Peyer's patch (tissue), 4 donors: ENCODE results near the gene RABL2B.
"Not testable (repeated sequence)": the region's sequence is repeated elsewhere in the genome, so short reads cannot be mapped to it uniquely, and the experiment has no call there.

Experiments
- POLR2A ChIP-seq, 2 donors: fragments of 450-650 bp; IDR thresholded peaks; one replicate each; pipeline ENCODE4 v1.5.1; 2017; ENCODE audit warnings: antibody characterized with exemption in 2 of 2, mild to moderate bottlenecking in 2 of 2, moderate library complexity in 2 of 2
- TF ChIP-seq, protein P1 (sequence below), 6 experiments: fragments of 450-650 bp in 4 of 6; fragments of 200-600 bp in 2 of 6; sonication (generic) in 1 of 6; IDR thresholded peaks; one replicate each; pipeline ENCODE4 v1.5.1; 2017 to 2019; ENCODE audit warnings: antibody characterized with exemption in 6 of 6, mild to moderate bottlenecking in 3 of 6, moderate library complexity in 1 of 6

DNA sequence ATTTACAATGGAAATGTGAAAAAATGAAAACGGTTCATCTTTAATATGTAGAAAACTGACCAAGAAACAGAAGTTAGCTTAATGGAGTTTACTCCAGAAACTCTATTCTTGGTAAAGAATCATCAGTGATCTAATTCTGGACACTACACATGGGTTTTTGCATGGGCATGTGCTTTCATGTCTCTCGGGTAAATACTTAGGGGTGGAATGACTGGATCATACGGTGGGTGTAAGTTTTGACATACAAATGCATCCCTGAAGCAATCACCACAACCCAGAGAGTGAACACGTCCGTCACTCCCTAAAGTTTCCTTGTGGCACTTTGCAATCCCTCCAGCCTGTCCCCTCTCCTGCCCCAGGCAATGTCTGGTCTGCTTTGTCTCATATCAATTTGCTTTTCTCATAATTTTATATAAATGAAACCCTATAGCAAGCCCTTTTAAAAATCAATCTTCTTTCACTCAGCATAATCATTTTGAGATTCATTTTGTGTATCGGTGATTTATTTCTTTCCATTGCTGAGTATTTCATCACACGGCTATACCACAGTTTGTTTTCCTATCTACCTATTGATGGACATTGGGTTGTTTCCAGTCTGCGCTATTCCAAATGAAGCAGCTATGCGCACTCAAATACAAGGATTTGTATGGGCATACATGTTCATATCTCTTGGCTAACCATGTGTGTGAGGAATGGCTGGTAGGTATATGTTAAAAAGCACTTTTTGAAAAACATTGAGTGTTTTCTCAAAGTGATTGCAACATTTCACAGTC, 33.9 kb downstream of the RABL2B start:
- TF ChIP-seq, protein P1, sequence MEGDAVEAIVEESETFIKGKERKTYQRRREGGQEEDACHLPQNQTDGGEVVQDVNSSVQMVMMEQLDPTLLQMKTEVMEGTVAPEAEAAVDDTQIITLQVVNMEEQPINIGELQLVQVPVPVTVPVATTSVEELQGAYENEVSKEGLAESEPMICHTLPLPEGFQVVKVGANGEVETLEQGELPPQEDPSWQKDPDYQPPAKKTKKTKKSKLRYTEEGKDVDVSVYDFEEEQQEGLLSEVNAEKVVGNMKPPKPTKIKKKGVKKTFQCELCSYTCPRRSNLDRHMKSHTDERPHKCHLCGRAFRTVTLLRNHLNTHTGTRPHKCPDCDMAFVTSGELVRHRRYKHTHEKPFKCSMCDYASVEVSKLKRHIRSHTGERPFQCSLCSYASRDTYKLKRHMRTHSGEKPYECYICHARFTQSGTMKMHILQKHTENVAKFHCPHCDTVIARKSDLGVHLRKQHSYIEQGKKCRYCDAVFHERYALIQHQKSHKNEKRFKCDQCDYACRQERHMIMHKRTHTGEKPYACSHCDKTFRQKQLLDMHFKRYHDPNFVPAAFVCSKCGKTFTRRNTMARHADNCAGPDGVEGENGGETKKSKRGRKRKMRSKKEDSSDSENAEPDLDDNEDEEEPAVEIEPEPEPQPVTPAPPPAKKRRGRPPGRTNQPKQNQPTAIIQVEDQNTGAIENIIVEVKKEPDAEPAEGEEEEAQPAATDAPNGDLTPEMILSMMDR (IDR thresholded peaks at IDR 0.05) = not testable (repeated sequence)
- TF ChIP-seq POLR2A (IDR thresholded peaks at IDR 0.05) = not testable (repeated sequence)
